Glutamatergic neuron (in vitro differentiated cells): ENCODE data around the gene SSNA1. TPM values are rescaled to one million over a fixed set of nuclear protein-coding genes. Genes with fewer than 3 reads are reported as not detected.

Experiments used
- DNase-seq: peaks from one replicate; pipeline ENCODE4 v3.0.0; 2022
- H3K27ac Mint-ChIP-seq: one replicate; pipeline ENCODE4 v1.8.0; 2020; ENCODE audit warnings: mild to moderate bottlenecking, mixed read lengths, inconsistent platforms; ENCODE audit not compliant: unreplicated experiment
- H3K27me3 Mint-ChIP-seq: one replicate; pipeline ENCODE4 v1.8.0; 2020; ENCODE audit warnings: mild to moderate bottlenecking, moderate library complexity, mixed read lengths, inconsistent platforms; ENCODE audit not compliant: unreplicated experiment
- H3K36me3 Mint-ChIP-seq: one replicate; pipeline ENCODE4 v1.8.0; 2020; ENCODE audit warnings: mild to moderate bottlenecking, mixed read lengths, inconsistent platforms; ENCODE audit not compliant: unreplicated experiment
- H3K4me1 Mint-ChIP-seq: one replicate; pipeline ENCODE4 v1.8.0; 2020; ENCODE audit warnings: mild to moderate bottlenecking, low read depth, mixed read lengths, inconsistent platforms; ENCODE audit not compliant: unreplicated experiment
- H3K4me3 Mint-ChIP-seq: one replicate; pipeline ENCODE4 v1.8.0; 2020; ENCODE audit warnings: mild to moderate bottlenecking, mixed read lengths, inconsistent platforms; ENCODE audit not compliant: unreplicated experiment
- H3K9me3 Mint-ChIP-seq: one replicate; pipeline ENCODE4 v1.8.0; 2020; ENCODE audit warnings: mild to moderate bottlenecking, moderate library complexity, mixed read lengths, inconsistent platforms; ENCODE audit not compliant: unreplicated experiment
- total RNA-seq: library from RNA; stranded (reverse); fragmentation: NEBNext Ultra II Directional; extraction: Animal tissue kit (Norgen Biotek cat#: 25700); gene quantifications from one replicate; pipeline ENCODE4 v1.2.1, GENCODE V29; 2021; ENCODE audit not compliant: unreplicated experiment
- TF ChIP-seq, protein P1 (sequence below): fragments of 200-600 bp; sonication (generic); IDR thresholded peaks from one replicate; pipeline ENCODE4 v1.5.0; 2021; ENCODE audit not compliant: partially characterized antibody, unreplicated experiment

The SSNA1 gene
- total RNA-seq, 1 donor from 2014 or later = 37.3 TPM

DNA sequence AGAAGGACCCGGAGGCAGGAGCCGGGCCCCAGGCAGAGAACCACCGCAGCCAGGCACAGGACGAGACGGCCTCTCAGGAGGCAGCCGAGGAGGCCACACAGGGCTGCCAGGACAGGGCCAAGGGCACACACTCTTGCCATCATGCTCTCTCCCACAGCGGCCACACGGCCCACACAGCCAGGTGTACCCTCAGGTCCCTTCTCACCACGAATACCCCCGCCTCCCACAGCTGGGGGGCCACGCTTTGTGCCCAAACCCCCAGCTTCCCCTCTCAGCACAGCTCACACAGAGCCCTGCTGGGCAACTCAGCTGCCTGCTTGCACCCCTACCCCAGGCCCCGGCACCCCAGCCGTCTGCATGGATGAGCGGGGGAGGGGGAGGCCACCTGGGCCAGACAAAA lies 5.3 kb downstream of the SSNA1 start:
- Mint-ChIP-seq H3K27ac (no peak overlapping the region), H3K27me3 (peaks cover 2% of the 10 kb centered on the region), H3K4me1 (peaks cover 2% of the 10 kb centered on the region), H3K36me3 (no peaks in the 10 kb centered on the region), H3K4me3 (no peak overlapping the region), H3K9me3 (peaks cover 2% of the 10 kb centered on the region)
- no peak for DNase-seq
- TF ChIP-seq, protein P1, sequence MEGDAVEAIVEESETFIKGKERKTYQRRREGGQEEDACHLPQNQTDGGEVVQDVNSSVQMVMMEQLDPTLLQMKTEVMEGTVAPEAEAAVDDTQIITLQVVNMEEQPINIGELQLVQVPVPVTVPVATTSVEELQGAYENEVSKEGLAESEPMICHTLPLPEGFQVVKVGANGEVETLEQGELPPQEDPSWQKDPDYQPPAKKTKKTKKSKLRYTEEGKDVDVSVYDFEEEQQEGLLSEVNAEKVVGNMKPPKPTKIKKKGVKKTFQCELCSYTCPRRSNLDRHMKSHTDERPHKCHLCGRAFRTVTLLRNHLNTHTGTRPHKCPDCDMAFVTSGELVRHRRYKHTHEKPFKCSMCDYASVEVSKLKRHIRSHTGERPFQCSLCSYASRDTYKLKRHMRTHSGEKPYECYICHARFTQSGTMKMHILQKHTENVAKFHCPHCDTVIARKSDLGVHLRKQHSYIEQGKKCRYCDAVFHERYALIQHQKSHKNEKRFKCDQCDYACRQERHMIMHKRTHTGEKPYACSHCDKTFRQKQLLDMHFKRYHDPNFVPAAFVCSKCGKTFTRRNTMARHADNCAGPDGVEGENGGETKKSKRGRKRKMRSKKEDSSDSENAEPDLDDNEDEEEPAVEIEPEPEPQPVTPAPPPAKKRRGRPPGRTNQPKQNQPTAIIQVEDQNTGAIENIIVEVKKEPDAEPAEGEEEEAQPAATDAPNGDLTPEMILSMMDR = no peak

DNA sequence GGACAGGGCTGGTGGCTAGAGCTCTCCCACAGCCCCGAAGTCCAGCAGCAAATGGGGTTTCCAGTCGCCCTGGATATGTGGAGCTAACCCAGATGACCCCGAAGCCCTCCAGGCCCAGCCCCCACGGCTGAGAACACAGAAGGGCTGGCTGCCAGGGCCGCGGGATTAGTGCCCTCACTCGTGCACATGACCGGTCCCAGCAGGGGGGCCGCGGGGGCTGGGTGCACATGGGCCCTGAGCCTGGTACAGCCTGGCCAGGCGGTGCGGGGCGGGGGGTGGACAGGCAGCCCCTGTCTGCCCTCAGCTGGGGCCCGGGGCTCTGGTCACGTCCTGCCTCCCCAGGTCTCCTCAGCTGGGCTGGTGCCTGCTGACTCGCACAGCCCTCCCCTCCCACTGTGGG lies 5.9 kb downstream of the SSNA1 start:
- TF ChIP-seq, protein P1 = no peak
- Mint-ChIP-seq H3K27ac (no peak overlapping the region), H3K36me3 (no peaks in the 10 kb centered on the region), H3K4me1 (peaks cover 2% of the 10 kb centered on the region), H3K9me3 (peaks cover under 1% of the 10 kb centered on the region), H3K27me3 (peaks cover 2% of the 10 kb centered on the region), H3K4me3 (no peak overlapping the region)
- no peak for DNase-seq

DNA sequence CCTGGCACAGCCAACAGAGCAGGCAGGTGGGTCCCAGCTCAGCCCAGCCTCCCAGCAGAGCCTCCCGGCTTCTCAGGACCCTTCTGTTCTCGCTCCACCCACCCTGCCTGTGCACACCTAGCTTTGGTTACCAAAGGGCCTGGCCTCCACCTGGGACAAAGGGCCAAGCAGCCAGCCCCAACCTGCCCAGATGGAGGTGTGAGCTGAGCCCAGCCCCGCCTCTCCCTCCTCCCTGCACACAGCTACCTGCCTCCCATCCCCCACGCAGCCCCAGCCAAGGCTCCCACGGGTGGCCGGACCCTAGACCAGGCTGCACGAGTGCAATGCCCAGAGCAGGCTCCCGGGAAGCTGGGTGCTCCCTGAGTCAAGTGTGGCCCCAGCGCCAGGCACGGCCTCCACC lies 6.4 kb downstream of the SSNA1 start:
- no peak for DNase-seq
- Mint-ChIP-seq H3K4me3 (no peak overlapping the region), H3K36me3 (no peaks in the 10 kb centered on the region), H3K27me3 (peaks cover 2% of the 10 kb centered on the region), H3K27ac (no peak overlapping the region), H3K9me3 (no peaks in the 10 kb centered on the region), H3K4me1 (no peaks in the 10 kb centered on the region)
- TF ChIP-seq, protein P1 = no peak

DNA sequence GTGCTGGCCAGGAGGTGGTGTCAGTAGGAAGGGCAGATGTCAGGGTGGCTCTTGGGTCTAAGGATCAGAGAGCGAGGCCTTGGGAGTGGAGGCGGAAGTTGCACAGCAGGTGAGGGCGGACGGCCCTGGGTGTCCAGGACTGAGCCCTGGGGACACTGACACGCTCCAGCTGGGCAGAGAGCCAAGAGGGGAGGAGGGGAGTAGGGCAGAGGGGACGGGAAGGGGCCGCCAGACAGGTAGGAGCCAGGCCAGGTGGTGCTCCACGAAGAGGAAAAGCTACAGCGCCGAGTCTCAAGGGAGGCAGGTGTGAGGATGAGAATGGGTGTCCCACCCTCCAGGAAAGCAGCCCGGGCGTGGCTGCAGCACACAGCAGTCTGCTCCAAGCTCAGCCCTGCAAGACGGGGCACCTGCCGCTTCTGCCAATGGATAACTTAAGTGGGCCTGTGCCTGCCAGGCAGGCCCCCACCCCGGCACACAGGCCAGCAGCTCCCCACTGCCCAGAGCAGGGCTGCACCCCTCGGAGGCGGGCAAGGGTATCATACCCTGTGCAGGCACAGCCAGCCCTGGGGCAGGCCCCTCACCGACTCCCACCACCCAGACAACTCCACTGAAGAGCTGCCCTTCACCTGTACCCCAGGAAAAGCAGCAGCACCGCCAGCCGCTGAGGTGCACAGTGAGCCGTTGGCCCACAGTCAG lies 7.2 kb downstream of the SSNA1 start:
- H3K27ac Mint-ChIP-seq = no peak overlapping the region
- H3K27me3 Mint-ChIP-seq = peaks cover 2% of the 10 kb centered on the region
- H3K4me3 Mint-ChIP-seq = no peak overlapping the region
- DNase-seq = no peak
- TF ChIP-seq, protein P1 = no peak
- no peaks in the 10 kb centered on the region for H3K36me3 Mint-ChIP-seq
- H3K4me1 Mint-ChIP-seq = no peaks in the 10 kb centered on the region
- H3K9me3 Mint-ChIP-seq = no peaks in the 10 kb centered on the region

DNA sequence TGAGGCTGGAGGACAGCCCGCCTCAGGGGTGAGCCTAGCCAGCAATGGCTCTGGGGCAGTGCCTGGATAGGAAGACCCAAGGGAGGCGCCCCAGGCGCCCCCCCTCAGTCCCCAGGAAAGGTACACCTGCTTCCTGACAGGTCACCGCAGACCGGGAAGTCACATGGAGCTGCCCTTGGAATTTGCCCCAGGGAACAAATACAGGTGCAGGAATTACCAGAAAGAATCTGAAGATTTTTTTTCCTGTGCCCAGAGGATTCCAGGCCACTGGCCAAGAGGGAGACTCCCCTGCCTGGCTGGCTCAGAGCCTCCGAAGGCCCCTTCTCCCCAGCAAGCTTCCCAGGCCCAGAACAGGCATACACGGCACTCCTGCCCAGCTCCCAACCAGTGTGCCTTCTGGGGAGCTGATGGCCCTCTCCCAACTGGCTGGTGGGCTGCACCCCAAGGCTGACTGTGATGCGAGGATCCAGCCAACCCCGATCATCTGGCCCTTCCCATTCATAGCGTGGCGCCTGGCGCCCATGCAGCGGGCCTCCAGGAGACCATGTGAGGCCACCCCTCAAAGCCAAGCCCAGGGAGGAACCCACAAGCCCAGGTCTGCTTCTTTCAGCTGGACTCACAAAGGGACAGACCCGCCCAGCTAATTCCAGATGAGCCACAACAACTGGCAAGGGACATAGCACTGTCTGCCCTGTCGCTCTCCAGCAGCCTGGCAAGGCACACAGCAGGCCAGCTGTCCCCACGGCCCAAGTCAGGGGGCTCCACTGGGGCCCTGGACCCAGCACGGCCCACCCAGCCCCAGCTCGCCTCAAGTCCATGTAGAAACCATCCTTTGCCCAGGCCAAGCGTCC lies 9.8 kb downstream of the SSNA1 start:
- peaks cover 5% of the 10 kb centered on the region for H3K27me3 Mint-ChIP-seq
- no peak for DNase-seq
- no peak overlapping the region for H3K27ac Mint-ChIP-seq
- peaks cover 3% of the 10 kb centered on the region for H3K9me3 Mint-ChIP-seq
- no peaks in the 10 kb centered on the region for H3K36me3 Mint-ChIP-seq
- TF ChIP-seq, protein P1 = no peak
- H3K4me3 Mint-ChIP-seq = no peak overlapping the region
- peaks cover 4% of the 10 kb centered on the region for H3K4me1 Mint-ChIP-seq
